HAP-1 (cell line): ENCODE results near the gene MCC.

Experiments
- DNase-seq, 2 experiments: peaks; one replicate each; pipeline ENCODE4 v3.0.0-alpha.2; 2016 to 2020; ENCODE audit warnings: low spot score in 2 of 2
- H3K27me3 ChIP-seq: fragments of 250-450 bp; sonication (Bioruptor Pico); 2 replicates; pipeline ENCODE4 v1.5.1; 2020; ENCODE audit warnings: low read depth, mild to moderate bottlenecking, moderate library complexity
- H3K36me3 ChIP-seq: fragments of 250-450 bp; sonication (Bioruptor Pico); replicated peaks from 2 replicates; pipeline ENCODE4 v1.5.1; 2020; ENCODE audit warnings: mild to moderate bottlenecking
- H3K4me1 ChIP-seq: fragments of 250-450 bp; sonication (Bioruptor Pico); 2 replicates; pipeline ENCODE4 v1.5.1; 2020; ENCODE audit warnings: mild to moderate bottlenecking
- H3K4me3 ChIP-seq: fragments of 250-450 bp; sonication (Bioruptor Pico); 2 replicates; pipeline ENCODE4 v1.5.1; 2020; ENCODE audit warnings: mild to moderate bottlenecking, moderate library complexity
- H3K9me3 ChIP-seq: fragments of 250-450 bp; sonication (Bioruptor Pico); 2 replicates; pipeline ENCODE4 v1.5.1; 2020; ENCODE audit warnings: mild to moderate bottlenecking, moderate library complexity
- in situ Hi-C: fragments of 300-500 bp; cut with MboI; formaldehyde crosslinking; loops from 3 replicates; pipeline ENCODE4 v1.14.3; 2020; ENCODE audit warnings: low sequenced_read_pairs, inconsistent platforms, mixed read lengths

The MCC gene

DNA sequence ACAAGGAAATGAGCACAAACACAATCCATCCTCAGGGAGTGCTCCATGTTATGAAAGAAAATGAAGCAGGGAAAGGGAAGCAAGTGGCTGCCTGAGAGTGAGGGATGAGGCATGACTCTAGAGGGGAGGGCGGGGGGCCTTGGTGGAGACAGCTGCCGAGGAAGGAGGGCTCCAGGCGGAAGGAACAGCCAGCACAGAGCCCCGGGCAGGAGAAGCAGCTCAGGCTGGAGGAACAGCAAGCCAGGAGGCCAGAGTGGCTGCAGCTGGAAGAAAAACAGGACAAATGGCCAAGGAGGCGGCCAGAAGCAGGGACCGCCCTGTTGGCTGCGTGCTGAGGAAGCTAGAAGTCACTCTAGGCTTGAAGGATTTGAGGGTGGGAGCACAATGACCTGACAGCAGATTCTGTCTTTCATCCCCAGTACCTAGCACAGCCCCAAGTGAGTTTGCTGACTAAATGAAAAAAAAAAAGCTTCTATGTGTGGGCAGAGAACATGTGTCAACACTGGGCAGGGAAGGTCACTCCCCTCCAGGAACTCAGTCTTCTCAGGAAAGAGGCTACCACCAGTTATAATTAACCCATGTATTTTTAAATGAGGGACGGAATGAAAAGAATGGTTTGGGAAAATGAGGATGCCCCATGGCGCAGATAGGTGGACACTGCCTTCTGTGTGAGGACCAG lies 368.9 kb downstream of the MCC start:
- in situ Hi-C loops = no loop called here
- Histone ChIP-seq H3K4me3 (no peak overlapping the region), H3K4me1 (no peaks in the 10 kb centered on the region; the same call in 1 of the 2 replicates), H3K27me3 (no peaks in the 10 kb centered on the region), H3K36me3 (no peaks in the 10 kb centered on the region), H3K9me3 (no peaks in the 10 kb centered on the region)
- DNase-seq = no peak

DNA sequence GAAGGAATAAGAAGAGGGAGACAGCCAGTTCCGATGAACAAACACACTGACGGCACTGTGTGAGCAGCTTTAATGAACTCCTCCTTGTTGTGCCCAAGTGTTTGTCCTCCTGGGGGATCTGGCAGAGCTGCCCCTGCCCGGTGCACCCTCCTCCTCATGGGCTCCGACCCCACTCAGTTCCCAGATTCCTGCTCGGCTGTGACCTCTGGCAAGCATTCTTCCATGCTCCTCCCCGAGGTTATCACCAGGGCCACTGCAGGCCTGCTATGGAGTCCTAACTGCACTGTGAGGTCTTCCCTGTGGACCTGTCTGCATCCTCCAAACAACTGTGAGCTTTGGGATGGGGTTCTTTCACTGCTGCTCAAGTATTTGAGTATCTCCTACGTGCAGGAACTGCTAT lies 369.5 kb downstream of the MCC start:
- no peak for DNase-seq
- H3K9me3 ChIP-seq = no peaks in the 10 kb centered on the region
- in situ Hi-C loops = no loop called here
- H3K4me1 ChIP-seq = no peaks in the 10 kb centered on the region; the same call in 1 of the 2 replicates
- H3K36me3 ChIP-seq = no peaks in the 10 kb centered on the region
- H3K4me3 ChIP-seq = no peak overlapping the region
- H3K27me3 ChIP-seq = no peaks in the 10 kb centered on the region

DNA sequence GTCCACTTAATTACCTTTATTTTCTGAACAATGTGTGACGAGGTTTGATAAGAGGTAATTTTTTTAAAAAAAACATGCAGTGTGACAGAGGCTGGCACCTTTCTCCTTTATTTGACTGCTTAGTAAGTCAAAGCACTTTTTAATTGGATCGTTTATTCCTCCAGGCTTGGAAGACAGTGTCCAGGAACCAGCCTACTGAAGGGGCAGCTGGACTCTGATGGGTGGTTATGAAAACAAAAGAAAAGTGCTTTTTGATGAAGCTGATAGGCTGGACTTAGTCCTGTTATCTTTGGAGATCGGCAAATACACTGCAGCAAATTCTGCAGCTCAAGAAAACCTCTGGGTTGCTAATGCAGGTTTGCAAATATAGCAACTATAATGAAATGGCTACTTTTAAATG lies 370.0 kb downstream of the MCC start:
- no peak for DNase-seq
- H3K9me3 ChIP-seq = no peaks in the 10 kb centered on the region
- H3K4me3 ChIP-seq = no peak overlapping the region
- H3K27me3 ChIP-seq = no peaks in the 10 kb centered on the region
- in situ Hi-C loops = no loop called here
- H3K4me1 ChIP-seq = no peaks in the 10 kb centered on the region
- H3K36me3 ChIP-seq = no peaks in the 10 kb centered on the region

DNA sequence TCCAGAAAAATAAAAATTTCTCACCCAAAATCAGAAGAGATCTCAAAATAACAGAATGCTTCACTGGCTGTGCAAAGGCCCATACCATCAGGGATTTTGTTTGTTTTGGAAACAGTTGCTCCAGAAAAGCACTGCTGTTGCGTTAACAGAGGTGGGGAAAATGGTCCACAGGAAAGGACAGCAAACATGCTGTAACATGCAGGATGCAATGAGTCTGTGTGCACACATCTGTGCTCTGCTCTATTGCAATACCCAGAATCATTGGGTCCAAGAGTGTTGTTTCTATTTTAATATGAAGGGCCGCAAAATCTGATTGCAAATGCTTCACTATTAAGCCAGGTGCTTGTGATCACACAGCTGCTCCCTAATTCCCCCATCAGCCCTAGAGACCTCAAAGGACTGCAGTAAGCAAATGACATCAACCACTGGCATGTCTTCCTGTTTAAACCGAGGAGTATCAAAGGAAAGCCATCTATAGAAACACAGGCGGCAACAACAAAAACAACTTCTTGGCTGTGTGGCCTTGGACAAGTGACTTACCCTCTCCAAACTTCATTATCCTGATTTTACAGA lies 370.6 kb downstream of the MCC start:
- no peak for DNase-seq
- Histone ChIP-seq H3K4me1 (no peaks in the 10 kb centered on the region), H3K36me3 (no peaks in the 10 kb centered on the region), H3K27me3 (no peaks in the 10 kb centered on the region), H3K9me3 (no peaks in the 10 kb centered on the region), H3K4me3 (no peak overlapping the region)
- in situ Hi-C loops = no loop called here

DNA sequence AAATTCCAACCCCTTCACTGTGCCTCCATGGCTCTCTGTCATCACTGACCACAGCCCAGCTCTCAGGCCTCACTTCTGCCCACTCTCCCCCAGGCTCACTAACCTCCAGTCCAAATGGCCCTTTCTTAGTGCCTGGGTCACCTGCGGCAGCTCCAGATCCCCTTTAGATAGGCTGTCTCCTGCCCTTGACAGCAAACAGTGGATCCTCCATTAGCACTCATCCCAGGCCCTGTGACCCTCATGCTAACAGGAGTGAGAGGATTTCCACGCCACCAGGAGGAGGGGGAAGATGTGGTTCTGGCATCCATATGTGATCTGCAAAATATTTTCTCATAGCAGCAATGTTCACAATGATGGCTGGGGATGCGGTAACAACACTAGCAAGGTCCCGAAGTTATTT lies 372.3 kb downstream of the MCC start:
- in situ Hi-C loops = no loop called here
- Histone ChIP-seq H3K27me3 (no peaks in the 10 kb centered on the region), H3K4me3 (no peak overlapping the region), H3K9me3 (no peaks in the 10 kb centered on the region), H3K36me3 (no peaks in the 10 kb centered on the region), H3K4me1 (no peaks in the 10 kb centered on the region)
- no peak for DNase-seq

DNA sequence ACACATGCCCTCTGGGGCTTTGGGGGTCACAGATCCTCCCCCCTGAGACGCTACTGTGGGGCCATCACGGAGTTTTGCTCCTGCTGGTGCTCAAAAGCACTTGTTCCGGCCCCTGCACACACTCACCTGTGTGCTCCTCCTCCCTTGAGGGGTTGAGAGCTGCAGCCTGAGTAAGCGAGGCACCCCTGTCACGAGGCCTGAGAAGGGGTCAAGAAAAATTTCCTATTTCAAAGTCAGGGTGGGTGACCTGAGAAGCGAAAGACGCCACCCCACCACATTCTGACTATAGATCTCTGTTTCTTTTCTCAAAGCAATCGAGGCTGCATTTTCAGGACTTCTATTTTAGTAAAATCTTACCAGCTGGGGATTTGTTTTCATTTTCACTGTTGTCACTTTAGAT lies 373.2 kb downstream of the MCC start:
- Histone ChIP-seq H3K36me3 (no peaks in the 10 kb centered on the region), H3K9me3 (no peaks in the 10 kb centered on the region), H3K4me3 (no peak overlapping the region), H3K4me1 (no peaks in the 10 kb centered on the region), H3K27me3 (no peaks in the 10 kb centered on the region)
- no peak for DNase-seq
- in situ Hi-C loops = no loop called here

DNA sequence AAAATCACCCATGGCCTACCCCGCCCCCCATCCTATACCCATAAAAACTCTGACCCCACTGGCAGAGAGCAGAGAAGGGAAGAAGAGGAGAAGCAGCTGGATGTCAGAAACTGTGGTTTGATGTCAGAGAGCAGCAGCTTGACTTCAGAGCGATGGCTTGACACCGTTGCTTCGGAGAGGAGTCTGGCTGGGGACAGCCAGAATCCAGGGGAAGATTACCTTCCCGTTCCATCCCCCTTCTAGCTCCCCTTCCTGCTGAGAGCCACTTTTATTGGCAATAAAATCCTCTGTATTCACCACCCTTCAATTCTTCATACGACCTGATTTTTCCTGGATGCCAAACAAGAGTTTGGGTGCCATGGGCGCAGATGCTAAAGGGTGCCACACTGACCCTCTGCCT lies 373.7 kb downstream of the MCC start:
- no peaks in the 10 kb centered on the region for H3K27me3 ChIP-seq
- no peak for DNase-seq
- no peaks in the 10 kb centered on the region for H3K9me3 ChIP-seq
- in situ Hi-C loops = no loop called here
- no peaks in the 10 kb centered on the region for H3K36me3 ChIP-seq
- H3K4me3 ChIP-seq = no peak overlapping the region
- H3K4me1 ChIP-seq = no peaks in the 10 kb centered on the region

DNA sequence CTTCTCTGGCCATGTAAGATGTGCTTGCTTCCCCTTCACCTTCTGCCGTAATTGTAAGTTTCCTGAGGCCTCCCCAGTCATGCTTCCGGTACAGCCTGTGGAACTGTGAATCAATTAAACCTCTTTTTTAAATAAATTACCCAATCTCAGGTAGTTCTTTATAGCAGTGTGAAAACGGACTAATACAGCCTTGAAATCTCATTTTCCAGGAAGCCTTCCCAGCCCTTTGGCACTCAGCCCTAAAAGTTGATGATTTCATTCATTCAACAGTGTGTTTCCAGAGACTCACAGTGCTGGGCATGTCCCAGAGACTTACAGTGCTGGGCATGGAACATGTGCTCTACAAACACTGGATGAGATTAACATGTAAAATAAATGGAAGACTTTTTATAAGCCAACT lies 375.8 kb downstream of the MCC start:
- in situ Hi-C loops = no loop called here
- H3K4me3 ChIP-seq = no peak overlapping the region
- H3K36me3 ChIP-seq = no peaks in the 10 kb centered on the region
- no peaks in the 10 kb centered on the region for H3K27me3 ChIP-seq
- no peaks in the 10 kb centered on the region for H3K9me3 ChIP-seq
- no peaks in the 10 kb centered on the region for H3K4me1 ChIP-seq
- no peak for DNase-seq

DNA sequence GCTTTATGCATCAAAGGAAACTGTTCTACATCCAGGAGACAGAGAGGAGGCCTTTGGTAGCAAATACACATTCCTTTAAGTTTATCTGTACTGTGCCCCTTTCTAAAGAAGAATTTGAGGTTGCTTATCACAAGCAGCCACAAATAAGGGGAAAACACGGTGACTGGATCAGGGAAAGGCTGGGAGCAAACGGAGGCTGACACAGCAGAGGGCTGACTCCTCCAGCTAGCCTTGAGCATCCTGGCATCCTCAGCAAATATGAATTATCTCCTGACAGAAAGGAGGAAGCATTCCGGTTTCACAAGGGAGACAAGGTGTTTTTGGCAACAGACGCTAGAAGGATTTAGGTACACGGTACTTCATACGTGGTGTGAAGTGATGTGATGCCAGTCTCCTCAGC lies 378.1 kb downstream of the MCC start:
- Histone ChIP-seq H3K36me3 (no peaks in the 10 kb centered on the region), H3K4me1 (no peaks in the 10 kb centered on the region), H3K4me3 (no peak overlapping the region), H3K27me3 (no peaks in the 10 kb centered on the region), H3K9me3 (no peaks in the 10 kb centered on the region)
- in situ Hi-C loops = no loop called here
- DNase-seq = no peak

DNA sequence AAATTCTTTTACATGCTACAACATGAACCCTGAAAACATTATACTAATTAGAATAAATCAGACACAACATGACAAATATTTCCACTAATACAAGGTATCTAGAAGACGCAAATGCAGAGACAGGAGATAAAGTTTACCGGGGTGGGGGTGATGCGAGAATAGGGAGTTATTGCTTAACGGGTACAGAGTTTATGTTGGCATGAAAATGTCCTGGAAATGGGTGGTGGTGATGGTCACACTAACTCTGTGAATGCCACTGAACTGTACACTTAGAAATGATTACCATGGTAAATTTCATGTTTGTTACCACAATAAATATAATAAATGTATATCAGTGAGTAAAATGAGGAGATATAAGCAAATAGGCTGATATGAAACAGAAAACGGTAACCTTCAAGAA lies 378.9 kb downstream of the MCC start:
- H3K9me3 ChIP-seq = no peaks in the 10 kb centered on the region
- in situ Hi-C loops = no loop called here
- no peaks in the 10 kb centered on the region for H3K36me3 ChIP-seq
- no peaks in the 10 kb centered on the region for H3K4me1 ChIP-seq
- no peak overlapping the region for H3K4me3 ChIP-seq
- H3K27me3 ChIP-seq = no peaks in the 10 kb centered on the region
- no peak for DNase-seq

DNA sequence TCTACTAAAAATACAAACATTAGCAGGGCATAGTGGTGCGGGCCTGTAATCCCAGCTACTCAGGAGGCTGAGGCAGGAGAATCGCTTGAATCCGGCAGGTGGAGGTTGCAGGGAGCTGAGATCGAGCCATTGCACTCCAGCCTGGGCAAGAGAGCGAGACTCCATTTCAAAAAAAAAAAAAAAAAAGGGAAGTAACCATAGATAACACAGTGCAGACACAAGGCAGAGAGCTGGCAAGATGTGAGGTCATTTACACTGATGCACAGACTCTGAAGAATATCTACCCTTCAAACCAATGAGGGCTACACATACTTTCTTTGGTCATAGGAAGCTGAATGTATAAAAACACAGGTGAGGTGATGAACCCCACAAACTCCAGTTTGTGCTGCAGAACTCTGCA lies 379.8 kb downstream of the MCC start:
- Histone ChIP-seq H3K36me3 (no peaks in the 10 kb centered on the region), H3K4me1 (no peaks in the 10 kb centered on the region), H3K27me3 (no peaks in the 10 kb centered on the region), H3K9me3 (no peaks in the 10 kb centered on the region), H3K4me3 (no peak overlapping the region)
- in situ Hi-C loops = no loop called here
- DNase-seq = no peak

DNA sequence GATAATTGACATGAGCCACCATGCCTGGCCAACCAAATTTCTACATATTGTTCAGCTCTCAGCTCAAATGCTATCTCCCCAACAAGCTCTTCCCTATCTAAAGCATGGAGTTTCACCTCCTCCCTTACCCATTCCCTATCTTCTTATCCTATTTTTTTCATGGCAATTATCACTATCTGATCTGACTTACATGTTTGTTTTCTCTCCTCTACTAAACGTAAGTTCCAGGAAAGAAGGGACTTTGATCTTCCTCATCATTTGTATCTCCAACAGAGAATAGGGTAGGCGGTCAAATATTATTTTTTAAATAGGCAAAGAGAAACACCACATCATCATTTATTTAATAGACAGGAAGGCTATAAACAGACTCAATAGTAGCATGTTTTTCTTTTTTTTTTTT lies 381.4 kb downstream of the MCC start:
- Histone ChIP-seq H3K9me3 (no peaks in the 10 kb centered on the region), H3K4me1 (no peaks in the 10 kb centered on the region), H3K36me3 (no peaks in the 10 kb centered on the region), H3K27me3 (no peaks in the 10 kb centered on the region), H3K4me3 (no peak overlapping the region)
- in situ Hi-C loops = no loop called here
- DNase-seq = no peak

DNA sequence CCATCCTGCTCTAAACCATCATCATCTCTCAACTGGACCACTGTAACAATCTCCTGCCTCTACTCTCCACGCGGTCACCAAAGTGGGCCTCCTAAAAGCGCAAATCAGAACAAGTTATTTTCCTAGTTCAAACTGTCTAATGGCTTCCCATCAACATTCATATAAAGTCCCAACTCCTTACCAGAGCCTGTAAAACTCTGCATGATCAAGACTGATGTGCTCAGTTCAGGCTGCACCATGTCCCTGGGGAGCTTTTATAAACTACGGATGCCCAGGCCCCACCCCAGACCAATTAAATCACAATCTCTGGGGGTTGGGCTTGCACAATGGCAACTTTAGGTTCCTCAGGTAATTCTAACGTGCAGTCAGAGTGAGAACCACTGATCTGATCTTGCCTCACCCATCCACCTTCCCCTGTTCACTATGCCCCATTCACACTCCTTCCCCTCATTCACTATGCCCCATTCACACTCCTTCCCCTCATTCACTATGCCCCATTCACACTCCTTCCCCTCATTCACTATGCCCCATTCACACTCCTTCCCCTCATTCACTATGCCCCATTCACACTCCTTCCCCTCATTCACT lies 382.5 kb downstream of the MCC start:
- no peak for DNase-seq
- Histone ChIP-seq H3K4me3 (no peak overlapping the region), H3K9me3 (no peaks in the 10 kb centered on the region), H3K27me3 (no peaks in the 10 kb centered on the region), H3K4me1 (no peaks in the 10 kb centered on the region), H3K36me3 (no peaks in the 10 kb centered on the region)
- in situ Hi-C loops = no loop called here

DNA sequence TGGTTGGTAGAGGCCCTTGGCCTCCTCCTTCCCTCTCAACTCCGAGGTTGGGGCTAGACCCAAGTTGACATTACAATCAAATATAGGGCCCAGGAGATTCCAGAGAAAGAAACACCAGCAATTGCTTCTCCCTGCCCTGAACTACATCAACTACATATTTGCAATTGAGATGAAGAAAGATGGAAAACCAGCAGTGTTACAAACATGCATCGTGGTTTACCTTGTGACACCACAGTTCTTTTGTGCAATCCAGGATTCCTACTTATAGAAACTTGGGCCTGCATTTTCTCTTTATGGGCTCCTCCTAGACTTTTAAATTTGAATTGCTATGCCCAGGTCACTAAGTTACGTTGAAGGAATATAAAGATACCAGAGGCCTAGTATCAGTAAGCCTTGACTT lies 384.9 kb downstream of the MCC start:
- Histone ChIP-seq H3K9me3 (no peaks in the 10 kb centered on the region), H3K27me3 (no peaks in the 10 kb centered on the region), H3K4me3 (no peak overlapping the region), H3K4me1 (no peaks in the 10 kb centered on the region), H3K36me3 (no peaks in the 10 kb centered on the region)
- in situ Hi-C loops = no loop called here
- DNase-seq = no peak

DNA sequence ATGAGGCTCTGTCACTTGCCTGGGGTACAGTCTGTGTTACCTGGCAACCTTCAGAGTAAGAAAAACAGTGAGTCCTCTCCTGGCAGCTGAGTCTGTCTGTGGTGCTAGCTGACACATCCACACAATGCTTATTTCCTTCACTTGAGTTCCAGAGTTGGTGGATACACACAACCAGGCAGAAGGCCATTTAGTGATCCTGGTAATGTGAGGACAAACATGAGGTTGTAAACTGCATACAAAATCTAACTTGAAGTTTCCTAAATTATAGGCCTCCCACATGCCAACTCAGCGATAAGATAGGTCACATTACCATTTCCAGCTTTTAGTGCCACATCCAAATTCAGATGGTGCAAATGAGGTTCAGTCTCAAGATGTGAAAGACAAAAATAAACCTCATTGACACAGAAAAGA lies 386.1 kb downstream of the MCC start:
- Histone ChIP-seq H3K4me3 (no peak overlapping the region), H3K4me1 (no peaks in the 10 kb centered on the region), H3K9me3 (no peaks in the 10 kb centered on the region), H3K27me3 (no peaks in the 10 kb centered on the region), H3K36me3 (no peaks in the 10 kb centered on the region)
- in situ Hi-C loops = no loop called here
- DNase-seq = no peak
